Thymus (tissue), 11 donors: ENCODE data around the gene CHST11. TPM values are rescaled to one million over a fixed set of nuclear protein-coding genes. Genes with fewer than 3 reads are reported as not detected.

Source experiments
- DNase-seq, 9 donors: peaks; one replicate each; pipeline ENCODE4 v3.0.0-alpha.2; 2013; ENCODE audit warnings: low spot score in 9 of 9, low read depth in 6 of 9, missing footprints in 1 of 9
- H3K27ac ChIP-seq, 2 donors: one replicate each; pipeline ENCODE4 v1.5.1; 2013; ENCODE audit warnings: control low read depth in 1 of 2, low read depth in 1 of 2, low read length in 1 of 2, mild to moderate bottlenecking in 1 of 2, moderate library complexity in 1 of 2
- H3K27me3 ChIP-seq, 2 donors: one replicate each; pipeline ENCODE4 v1.5.1; 2013; ENCODE audit warnings: low read length in 1 of 2; ENCODE audit not compliant: control insufficient read depth in 2 of 2, insufficient read depth in 1 of 2
- H3K36me3 ChIP-seq, 2 donors: one replicate each; pipeline ENCODE4 v1.5.1; 2013; ENCODE audit warnings: low read length in 1 of 2, mild to moderate bottlenecking in 1 of 2, moderate library complexity in 1 of 2; ENCODE audit not compliant: control insufficient read depth in 2 of 2, insufficient read depth in 2 of 2
- H3K4me1 ChIP-seq, 2 donors: one replicate each; pipeline ENCODE4 v1.5.1; 2013; ENCODE audit warnings: low read length in 2 of 2; ENCODE audit not compliant: control insufficient read depth in 2 of 2, insufficient read depth in 2 of 2
- H3K4me3 ChIP-seq, 2 donors: one replicate each; pipeline ENCODE4 v1.5.1; 2013; ENCODE audit warnings: low read length in 2 of 2, control low read depth in 1 of 2, mild to moderate bottlenecking in 1 of 2
- H3K9me3 ChIP-seq, 2 donors: one replicate each; pipeline ENCODE4 v1.5.1; 2013; ENCODE audit warnings: low read length in 1 of 2, mild to moderate bottlenecking in 1 of 2; ENCODE audit not compliant: control insufficient read depth in 2 of 2, insufficient read depth in 1 of 2
- WGBS: extraction: QIAGEN DNeasy Blood & Tissue Kit; methylation state at CpG from one replicate; pipeline ENCODE4 v1.1.7; 2013; 5-methylcytosine and 5-hydroxymethylcytosine counted together
- polyA plus RNA-seq: library from polyadenylated mRNA; stranded (reverse); fragments of 200-250 nt; gene quantifications from one replicate; pipeline ENCODE4 v1.2.3, GENCODE V29; 2013
- total RNA-seq: library from RNA; stranded (reverse); fragments of 120-200 nt; gene quantifications from one replicate; pipeline ENCODE4 v1.2.4, GENCODE V29; 2013
- donor health status: healthy.

The CHST11 gene
- total and polyA plus RNA-seq, 2 donors, result 6.7 to 21.0 TPM

DNA sequence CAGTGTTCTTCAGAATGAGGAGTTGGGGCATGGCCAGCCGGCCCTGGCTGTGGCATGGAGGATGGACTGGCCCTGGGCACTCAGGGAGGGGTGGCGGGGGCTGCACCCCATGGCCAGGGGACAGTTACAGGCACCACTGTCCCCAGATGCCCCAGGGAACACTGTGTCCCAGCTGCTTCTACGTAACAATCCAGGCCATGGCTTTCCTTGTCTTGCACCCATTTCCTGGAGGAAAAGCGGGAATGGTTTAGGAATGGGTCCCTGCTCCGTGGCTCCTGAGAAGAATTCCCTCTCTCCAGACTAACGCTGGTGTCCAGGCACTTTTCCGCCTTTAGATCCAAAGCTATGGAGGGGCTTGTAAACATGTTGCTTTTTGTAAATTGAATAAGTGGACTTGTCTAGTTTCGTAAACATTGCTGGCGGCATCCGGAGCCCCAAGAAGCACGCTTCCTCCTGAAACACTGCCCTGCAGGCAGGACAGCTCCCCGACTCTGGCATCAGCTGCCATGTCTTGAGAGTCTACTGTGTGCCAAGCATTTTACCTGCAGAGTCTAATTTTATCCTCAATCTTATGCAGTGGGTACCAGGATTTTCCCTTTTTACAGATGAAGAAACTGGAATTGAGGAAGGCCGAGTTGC, 263.1 kb downstream of the CHST11 start:
- peaks cover 56 to 62% of the 10 kb centered on the region in 2 donors for H3K4me1 ChIP-seq

DNA sequence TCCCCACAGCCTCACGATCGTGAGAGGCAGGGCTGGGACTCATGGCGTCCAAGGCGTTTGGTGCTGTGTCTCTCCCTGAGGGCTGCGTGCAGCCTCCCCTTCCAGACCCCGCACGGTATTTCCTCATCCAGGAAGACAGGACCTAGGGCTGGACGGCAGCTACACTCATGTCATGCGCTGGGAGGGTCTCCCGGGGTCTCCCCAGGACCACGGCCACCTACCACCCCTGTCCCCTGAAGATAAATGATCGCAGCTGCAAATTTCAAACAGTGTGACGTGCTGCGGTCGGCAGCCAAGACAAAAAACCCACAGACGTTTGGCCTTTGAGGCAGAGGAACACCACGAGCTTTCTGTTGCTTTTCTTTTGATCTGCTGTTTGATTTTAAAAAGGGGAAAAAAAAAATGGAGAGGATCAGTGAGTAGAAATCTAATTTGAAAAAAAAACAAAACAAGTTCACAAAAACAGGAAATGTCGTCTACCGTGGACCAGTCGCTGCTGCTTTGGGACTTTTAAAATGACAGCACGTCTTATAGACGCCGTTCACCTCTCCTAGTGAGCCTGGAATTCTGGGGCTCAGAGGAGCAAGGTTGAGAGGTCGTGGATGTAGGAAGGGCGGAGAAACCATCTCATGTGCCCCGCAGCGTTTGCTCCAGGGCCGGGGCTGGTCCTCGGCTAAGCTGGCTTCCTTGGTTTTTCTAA, 263.7 kb downstream of the CHST11 start:
- peak in 8 of 9 donors; percentile 59 to 91 (median 69) for DNase-seq
- peaks cover 0 to 2% of the 10 kb centered on the region in 2 donors for H3K36me3 ChIP-seq
- 3% methylated on average over 29 of the region's 29 CpGs for WGBS
- H3K9me3 ChIP-seq, result peaks cover 0 to under 1% of the 10 kb centered on the region in 2 donors
- peaks cover 52 to 60% of the 10 kb centered on the region in 2 donors for H3K4me1 ChIP-seq
- H3K27ac ChIP-seq, result peak overlapping the region; percentile 56 to 96
- H3K27me3 ChIP-seq, result no peaks in the 10 kb centered on the region
- H3K4me3 ChIP-seq, result peak overlapping the region; percentile 23 to 56

More for the DNA sequence above, 263.1 kb downstream of the CHST11 start:
- Histone ChIP-seq H3K27ac (peak overlapping the region; percentile 56 to 96), H3K4me3 (peak overlapping the region; percentile 23 to 56), H3K27me3 (no peaks in the 10 kb centered on the region), H3K9me3 (no peaks in the 10 kb centered on the region), H3K36me3 (peaks cover 0 to 2% of the 10 kb centered on the region in 2 donors)
- 71% methylated on average over 13 of the region's 13 CpGs for WGBS
- peak in 1 of 9 donors; percentile 29 for DNase-seq

DNA sequence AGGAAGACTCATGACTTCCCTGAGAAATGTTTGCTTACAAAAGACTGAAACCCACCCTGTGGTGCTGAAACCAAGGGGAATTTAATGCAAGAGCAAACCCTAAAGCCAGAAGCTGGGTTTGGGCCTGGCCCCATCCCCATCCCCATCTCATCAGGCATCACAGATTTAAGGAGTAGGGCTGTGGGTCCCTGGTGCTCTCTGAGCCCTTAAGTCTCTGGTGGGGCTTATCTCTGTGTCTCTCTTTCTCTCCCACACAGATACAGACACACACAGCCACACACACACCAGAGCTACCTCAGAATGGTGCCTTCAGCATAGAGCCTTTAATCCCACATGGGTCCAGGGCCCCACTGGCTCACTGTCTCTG, 264.3 kb downstream of the CHST11 start:
- Histone ChIP-seq H3K4me1 (peaks cover 51 to 54% of the 10 kb centered on the region in 2 donors), H3K27ac (peak overlapping the region; percentile 56 to 96), H3K36me3 (peaks cover 0 to 2% of the 10 kb centered on the region in 2 donors), H3K4me3 (peak overlapping the region; percentile 23 to 56), H3K9me3 (peaks cover 0 to 3% of the 10 kb centered on the region in 2 donors), H3K27me3 (no peaks in the 10 kb centered on the region)
- DNase-seq, result no peak

GRCh38 chr12:104721936-104722335, 265.2 kb downstream of the CHST11 start:
- 95% methylated on average over 6 of the region's 6 CpGs for WGBS
- peaks cover 51 to 54% of the 10 kb centered on the region in 2 donors for H3K4me1 ChIP-seq
- H3K36me3 ChIP-seq, result peaks cover 2 to 3% of the 10 kb centered on the region in 2 donors
- no peak overlapping the region for H3K27ac ChIP-seq
- peaks cover 0 to 3% of the 10 kb centered on the region in 2 donors for H3K9me3 ChIP-seq
- H3K27me3 ChIP-seq, result no peaks in the 10 kb centered on the region
- DNase-seq, result no peak
- H3K4me3 ChIP-seq, result no peak overlapping the region

DNA sequence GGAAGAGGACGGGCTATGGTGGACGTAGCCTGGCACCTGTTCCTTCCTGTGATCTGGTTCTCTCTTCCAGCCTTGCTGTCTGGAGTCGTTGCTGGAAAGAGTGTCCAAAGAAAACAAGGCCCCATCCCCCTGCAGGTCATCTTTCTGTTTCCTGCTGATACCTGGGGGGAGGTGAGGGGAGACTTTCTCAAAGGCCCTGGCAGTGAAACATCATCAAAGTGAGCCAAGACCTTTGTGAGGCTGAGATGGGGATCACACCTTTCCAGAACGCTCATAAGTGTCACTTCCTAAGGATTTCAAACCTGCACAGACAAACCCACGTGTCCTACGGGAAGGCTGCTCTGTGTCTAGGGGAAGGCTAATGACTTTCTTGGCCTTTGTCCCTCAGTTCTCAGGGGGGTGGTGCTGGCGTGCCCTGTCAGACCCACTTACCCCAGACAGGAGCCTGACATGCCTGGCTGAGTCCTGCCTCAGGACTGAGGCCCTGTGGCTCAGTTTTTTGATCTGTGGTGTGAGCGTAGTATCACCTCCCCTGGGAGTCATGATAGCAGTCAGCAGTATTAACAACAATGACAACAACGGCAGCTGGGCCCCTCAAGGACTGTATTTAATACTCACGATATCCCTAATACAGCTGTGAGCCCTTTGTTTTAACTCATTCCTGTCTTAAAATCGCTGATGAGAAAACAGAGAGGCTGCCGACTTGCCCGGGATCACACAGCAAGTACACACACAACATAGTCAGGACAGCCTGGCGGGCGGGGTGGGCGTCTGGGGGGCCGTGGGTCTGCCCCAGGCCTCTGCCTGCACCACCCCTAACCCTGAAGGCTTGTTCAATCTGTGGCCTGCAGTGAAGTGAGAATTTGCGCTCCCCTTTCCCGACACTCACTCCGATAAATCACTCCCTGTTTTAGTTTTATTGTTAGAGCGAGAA, 266.1 kb downstream of the CHST11 start:
- Histone ChIP-seq H3K27ac (peak overlapping the region in 1 of 2 donors; percentile 30), H3K36me3 (peaks cover 2 to 3% of the 10 kb centered on the region in 2 donors), H3K4me1 (peaks cover 51 to 54% of the 10 kb centered on the region in 2 donors), H3K4me3 (no peak overlapping the region), H3K9me3 (peaks cover 0 to 3% of the 10 kb centered on the region in 2 donors), H3K27me3 (no peaks in the 10 kb centered on the region)
- WGBS, result 90% methylated on average over 21 of the region's 21 CpGs
- no peak for DNase-seq

- Histone ChIP-seq H3K9me3 (peaks cover 0 to 3% of the 10 kb centered on the region in 2 donors), H3K4me1 (peaks cover 43 to 45% of the 10 kb centered on the region in 2 donors), H3K27ac (no peak overlapping the region), H3K27me3 (no peaks in the 10 kb centered on the region), H3K4me3 (no peak overlapping the region), H3K36me3 (peaks cover 5 to 8% of the 10 kb centered on the region in 2 donors)
- WGBS, result 100% methylated on average over 2 of the region's 2 CpGs
- no peak for DNase-seq
Observed at GRCh38 chr12:104723895-104724294, 267.1 kb downstream of the CHST11 start.

GRCh38 chr12:104724992-104725585, 268.3 kb downstream of the CHST11 start:
- WGBS, result 96% methylated on average over 12 of the region's 12 CpGs
- Histone ChIP-seq H3K27me3 (no peaks in the 10 kb centered on the region), H3K36me3 (peaks cover 3 to 13% of the 10 kb centered on the region in 2 donors), H3K9me3 (peaks cover 0 to 3% of the 10 kb centered on the region in 2 donors), H3K27ac (no peak overlapping the region), H3K4me1 (peaks cover 31 to 33% of the 10 kb centered on the region in 2 donors), H3K4me3 (no peak overlapping the region)
- no peak for DNase-seq

GRCh38 chr12:104725610-104726009, 268.9 kb downstream of the CHST11 start:
- Histone ChIP-seq H3K27ac (no peak overlapping the region), H3K4me1 (peaks cover 27 to 28% of the 10 kb centered on the region in 2 donors), H3K9me3 (peaks cover 0 to 3% of the 10 kb centered on the region in 2 donors), H3K27me3 (no peaks in the 10 kb centered on the region), H3K4me3 (no peak overlapping the region), H3K36me3 (peaks cover 3 to 13% of the 10 kb centered on the region in 2 donors)
- WGBS, result 97% methylated on average over 3 of the region's 3 CpGs
- no peak for DNase-seq
